HG03442 (cell line): Measurements from ENCODE around the gene C16orf96.
A peak's percentile ranks its signal among the peaks of the same experiment; 100 is the strongest.

Source experiments
- ATAC-seq: cut with Tn5 transposase; IDR thresholded peaks from one replicate; pipeline ENCODE4 v1.9.1; 2021; ENCODE audit warnings: mild to moderate bottlenecking, moderate library complexity; ENCODE audit not compliant: unreplicated experiment

C16orf96 gene

DNA sequence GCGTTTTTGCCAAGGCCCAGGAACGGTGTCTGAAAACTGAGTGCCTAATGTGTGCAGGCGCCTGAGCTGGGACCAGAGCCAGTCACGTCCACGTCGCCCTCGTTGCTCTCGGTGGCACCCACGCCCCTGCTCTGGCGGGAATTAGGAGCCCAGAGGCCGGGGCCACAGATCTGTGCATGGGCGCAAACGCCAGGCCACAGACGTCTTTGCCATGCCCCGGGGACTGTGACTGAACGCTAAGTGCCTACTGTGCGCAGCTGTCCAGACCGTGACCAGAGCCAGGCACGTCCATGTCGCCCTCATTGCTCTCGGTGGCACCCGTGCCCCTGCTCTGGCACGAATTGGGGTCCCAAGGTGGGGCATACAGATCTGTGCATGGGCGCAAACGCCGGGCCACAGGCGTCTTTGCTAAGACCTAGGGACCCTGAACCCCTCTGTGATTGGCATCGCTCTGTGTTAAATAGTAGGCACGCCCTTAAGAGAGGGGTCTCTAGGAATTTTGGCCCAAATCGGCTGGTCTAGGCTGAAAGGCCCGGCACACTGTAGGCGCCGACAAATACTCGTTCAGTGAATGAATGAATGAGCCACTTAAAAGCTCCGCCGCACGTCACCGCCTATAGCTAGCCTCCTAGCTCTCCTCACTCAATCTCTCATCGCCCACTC, 59.4 kb downstream of the C16orf96 start:
- ATAC-seq, result no peak

DNA sequence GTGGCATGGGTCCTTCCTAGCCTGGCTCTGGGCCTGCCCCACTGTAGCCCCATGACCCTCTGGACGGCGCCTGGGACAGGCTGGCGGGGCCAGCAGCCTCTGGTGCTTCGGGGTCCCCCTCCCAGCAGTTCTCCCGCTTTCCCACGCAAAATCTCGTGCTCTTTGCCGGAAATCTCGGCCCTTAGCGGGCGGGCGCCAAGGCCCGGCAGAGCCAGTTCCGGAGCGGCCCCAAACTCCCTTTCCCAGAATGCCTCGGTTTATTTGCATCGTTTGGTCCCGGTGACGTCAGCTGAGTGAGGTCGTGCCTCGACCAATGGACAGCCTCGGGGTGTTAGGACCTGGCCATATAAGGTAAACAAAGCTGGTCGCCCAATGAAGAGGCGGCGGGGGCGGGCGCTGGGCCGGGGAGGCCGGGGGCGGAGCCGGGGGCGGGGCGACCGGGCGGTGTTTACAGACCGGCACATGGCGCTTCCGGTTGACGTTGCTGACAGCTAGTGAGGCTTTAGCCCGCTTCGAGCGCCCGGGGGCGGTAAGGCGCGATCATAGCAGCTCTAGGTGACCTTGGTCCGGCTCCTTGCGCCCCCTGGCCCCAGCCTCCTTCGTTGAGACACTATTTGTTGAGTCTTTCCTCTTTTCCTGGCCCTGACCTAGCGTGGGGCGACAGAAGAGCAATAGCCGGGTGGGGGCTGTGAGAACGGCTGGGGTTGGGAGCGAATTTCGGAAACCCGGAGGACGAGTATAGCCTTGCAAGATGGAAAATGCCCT, 60.1 kb downstream of the C16orf96 start:
- peak; percentile 74 for ATAC-seq

- no peak for ATAC-seq
Observed at GRCh38 chr16:4617880-4618279, 61.7 kb downstream of the C16orf96 start.

DNA sequence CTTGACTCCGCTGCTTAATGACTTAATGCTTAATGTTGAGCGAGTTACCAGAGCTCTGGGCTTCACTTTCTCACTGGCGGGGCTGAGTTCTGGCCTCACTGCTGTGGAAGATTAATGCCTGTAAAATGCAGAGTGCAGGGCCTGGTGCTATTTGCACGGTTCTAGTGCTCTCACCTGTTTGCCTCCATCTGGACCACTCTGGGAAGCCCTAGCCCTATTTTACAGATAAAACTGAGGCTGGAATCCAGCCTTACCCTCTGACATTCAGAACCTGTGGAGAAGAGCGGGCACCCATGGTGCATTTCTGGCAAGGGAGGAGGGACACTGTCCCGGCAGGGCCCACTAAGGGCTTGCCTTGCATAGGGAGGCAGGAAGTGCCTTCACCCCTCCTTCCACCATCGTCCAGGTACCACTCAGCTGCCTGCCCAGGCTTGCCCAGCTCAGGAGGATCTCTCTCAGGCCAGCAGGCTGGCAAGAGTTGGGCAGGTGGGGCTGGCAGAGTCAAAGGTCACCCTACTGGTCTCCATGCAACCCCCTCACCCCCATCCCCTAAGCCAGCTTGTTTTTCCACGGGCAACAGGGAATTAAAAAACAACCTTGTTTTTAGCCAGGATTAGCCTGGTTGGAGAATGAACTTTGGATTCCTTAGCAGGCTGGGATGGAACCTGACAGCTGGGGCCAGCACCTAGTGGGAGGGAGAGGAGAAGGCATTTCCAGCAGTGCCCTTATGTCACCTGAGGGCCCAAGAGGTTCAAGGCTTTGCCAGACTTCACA, 62.7 kb downstream of the C16orf96 start:
- ATAC-seq, result no peak

DNA sequence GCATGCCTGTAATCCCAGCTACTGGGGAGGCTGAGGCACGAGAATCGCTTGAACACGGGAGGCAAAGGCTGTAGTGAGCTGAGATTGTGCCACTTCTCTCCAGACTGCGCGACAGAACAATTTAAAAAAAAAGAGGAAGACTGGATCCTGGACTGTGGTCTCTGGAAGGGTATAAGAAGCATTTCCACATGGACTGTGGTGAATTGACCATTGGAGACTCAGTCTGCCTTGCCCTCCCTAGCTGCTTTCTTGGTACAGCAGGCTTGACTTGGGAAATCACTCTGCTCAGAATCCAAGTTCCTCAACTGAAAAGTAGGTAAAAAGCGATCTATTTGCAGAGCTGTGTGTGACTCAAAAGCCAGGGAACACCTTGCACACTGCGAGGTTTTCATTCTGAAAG, 67.5 kb downstream of the C16orf96 start:
- no peak for ATAC-seq

GRCh38 chr16:4624015-4624826, 68.1 kb downstream of the C16orf96 start, which contains the start of gene MGRN1:
Gene MGRN1, plus strand, starts transcription at chr16:4624826. Its CDS starts 135 bp downstream, at chr16:4624961.
- peak; percentile 70 for ATAC-seq

DNA sequence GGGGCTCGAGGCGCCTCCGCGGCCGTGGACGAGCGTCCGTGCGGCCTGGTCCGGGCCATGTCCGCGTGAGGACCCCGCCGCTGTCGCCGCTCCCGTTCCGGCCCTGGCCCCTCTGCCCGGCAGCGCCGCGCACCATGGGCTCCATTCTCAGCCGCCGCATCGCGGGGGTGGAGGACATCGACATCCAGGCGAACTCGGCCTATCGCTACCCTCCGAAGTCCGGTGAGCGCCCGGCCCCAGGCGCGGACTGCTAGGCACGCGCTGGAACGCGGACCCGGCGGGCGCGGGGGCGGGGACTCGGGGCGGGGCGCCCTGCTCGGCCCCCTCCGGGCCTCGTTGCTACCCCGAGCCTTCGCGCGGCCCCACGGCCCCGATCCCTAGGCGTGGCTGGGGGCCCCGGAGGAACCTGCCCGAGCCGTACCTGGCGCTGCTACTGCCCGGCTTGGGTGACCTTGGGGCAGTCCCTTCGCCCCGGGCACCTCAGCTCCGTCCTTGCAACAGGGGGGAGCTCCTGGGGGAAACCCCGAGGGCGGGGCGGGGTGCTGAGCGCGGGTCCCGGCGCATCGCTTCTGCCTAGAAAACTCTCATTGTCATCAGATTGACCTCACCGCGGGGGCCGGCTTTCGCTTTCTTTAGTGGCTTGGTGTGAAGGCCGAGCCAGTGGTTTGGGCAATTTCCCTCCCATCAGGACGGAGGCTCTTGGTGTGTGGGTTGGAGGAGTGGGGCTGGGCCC, 68.9 kb downstream of the C16orf96 start:
- peak; percentile 45 for ATAC-seq

DNA sequence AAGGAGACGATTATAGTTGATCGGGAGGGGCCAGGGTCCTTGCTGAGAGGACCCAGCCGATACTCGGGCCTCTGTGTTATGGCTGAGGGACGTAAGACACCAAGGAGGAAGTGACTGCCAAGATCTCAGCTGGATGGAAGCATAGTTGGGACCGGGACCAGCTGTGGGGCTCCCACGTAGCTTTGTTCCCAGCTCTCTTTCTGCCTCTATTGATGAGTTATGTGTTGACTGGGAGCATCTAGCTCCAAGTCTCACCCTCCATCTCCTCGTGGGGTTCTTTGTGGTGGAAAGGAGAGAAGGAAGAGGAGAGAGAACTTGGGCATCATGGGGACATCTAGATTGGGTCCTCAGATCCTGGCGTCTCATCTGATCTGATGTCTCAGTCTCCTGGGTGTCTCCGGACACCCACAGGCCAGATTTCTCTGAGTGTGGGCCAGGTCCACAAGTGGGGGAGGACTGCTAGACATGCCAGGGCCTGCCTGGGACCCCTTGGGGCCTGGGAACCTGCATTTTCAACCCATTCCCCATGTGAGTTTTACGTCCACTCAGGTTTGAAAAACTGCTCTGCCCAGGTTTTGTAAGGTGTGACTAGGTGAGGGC, 69.5 kb downstream of the C16orf96 start:
- no peak for ATAC-seq

DNA sequence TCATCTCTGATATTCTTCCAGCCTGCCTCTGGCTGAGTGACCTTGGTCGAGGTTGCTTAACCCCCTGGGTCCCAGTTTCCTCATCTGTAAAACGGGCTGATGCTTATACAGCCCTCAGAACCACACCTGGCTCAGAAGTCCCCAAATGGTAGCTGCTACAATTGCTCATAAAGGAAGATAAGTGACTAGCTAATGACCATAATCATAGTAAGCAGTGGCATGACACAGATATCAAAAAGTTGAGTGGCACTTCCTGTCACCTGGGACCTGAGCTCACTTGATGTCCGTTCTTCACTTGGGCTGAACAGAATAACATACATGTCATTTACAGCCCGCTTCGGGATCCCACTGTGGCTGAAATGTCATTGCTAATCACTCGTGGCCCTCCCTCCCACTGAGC, 70.3 kb downstream of the C16orf96 start:
- no peak for ATAC-seq

GRCh38 chr16:4628283-4628682, 72.1 kb downstream of the C16orf96 start:
- no peak for ATAC-seq

DNA sequence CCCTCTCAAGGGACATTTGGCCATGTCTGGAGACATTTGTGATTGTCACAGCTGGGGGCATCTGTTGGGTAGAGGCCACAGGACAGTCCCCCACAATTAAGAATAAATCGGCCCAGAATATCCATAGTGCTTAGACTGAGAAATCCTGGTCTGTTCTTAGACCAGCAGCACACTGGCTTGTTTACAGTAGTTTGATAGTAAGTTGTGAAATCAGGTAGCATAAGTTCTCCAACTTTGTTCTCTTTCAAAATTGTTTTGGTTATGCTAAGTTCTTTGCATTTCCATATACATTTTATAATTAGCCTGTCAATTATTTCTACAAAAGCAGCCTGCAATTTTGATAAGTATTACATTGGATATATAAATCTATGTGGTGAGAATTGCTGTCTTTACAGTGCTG, 75.3 kb downstream of the C16orf96 start:
- no peak for ATAC-seq

DNA sequence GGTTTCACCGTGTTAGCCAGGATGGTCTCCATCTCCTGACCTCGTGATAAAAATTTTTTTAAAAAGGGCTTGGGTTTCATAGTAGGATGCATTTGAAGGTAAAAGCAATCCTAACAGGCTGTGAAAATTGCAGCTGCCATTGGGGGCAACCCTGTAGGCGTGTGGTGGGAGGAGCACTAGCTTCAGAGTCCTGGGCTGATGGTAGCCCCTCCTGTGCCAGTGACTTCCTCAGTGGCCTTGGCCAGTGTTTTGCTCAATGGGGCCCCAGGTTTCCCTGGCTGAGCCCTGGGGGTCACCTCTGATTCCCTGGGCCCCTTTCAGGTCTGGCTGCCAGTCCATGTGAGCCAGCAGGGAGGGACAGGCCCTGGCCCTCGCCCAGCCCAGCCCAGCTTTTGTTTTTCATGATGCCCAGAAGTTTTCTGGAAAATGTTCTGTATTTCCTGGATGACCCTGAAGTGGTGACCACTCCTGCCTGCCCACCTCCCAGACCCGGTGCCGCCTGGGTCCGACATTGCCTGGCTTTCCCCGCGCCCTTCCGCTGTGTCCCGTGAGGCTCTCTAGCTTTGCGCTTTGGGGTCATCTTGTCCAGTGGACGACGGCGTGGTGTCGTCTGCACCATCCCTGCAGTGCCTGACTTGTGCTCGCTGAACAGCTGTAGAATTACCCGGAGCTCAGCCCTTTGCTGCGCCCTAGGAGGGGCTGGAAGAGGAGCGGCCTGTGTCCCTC, 77.9 kb downstream of the C16orf96 start:
- ATAC-seq, result no peak

- ATAC-seq, result no peak
Observed at GRCh38 chr16:4634768-4635167, 78.6 kb downstream of the C16orf96 start.

GRCh38 chr16:4636196-4636595, 80.1 kb downstream of the C16orf96 start:
- no peak for ATAC-seq

DNA sequence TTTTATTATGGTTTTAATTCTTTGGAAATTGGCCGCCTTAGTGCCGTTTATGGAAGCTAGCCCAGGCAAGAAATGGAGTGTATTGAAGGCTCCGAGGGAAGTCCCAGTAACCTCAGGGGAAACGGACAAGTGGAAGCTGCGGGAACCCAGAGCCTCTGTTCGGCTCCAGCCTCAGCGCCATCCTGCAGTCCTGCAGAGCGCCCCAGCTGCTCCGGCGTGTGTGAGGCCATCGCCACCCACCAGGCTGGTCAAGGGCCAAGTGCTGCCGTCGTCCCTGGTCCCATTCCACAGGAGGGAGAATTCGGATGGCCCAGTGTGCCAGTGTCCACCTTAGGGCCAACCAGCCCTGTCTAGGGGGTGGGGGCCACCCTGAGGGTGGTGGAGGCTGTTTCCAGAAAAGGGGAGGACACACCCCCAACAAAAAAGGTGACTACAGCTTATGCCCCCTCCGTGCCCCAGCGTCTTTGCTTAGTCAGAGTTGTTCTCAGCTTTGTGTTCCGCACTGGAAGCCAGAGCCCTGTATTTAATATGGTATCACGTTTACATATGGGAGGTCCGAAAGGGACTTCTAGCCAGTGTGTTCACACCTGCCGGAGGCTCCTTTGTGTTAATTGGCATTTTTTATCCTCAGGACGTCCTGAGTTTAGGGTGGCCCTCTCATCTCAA, 81.5 kb downstream of the C16orf96 start:
- no peak for ATAC-seq

GRCh38 chr16:4639899-4640509, 83.9 kb downstream of the C16orf96 start:
- ATAC-seq, result no peak

DNA sequence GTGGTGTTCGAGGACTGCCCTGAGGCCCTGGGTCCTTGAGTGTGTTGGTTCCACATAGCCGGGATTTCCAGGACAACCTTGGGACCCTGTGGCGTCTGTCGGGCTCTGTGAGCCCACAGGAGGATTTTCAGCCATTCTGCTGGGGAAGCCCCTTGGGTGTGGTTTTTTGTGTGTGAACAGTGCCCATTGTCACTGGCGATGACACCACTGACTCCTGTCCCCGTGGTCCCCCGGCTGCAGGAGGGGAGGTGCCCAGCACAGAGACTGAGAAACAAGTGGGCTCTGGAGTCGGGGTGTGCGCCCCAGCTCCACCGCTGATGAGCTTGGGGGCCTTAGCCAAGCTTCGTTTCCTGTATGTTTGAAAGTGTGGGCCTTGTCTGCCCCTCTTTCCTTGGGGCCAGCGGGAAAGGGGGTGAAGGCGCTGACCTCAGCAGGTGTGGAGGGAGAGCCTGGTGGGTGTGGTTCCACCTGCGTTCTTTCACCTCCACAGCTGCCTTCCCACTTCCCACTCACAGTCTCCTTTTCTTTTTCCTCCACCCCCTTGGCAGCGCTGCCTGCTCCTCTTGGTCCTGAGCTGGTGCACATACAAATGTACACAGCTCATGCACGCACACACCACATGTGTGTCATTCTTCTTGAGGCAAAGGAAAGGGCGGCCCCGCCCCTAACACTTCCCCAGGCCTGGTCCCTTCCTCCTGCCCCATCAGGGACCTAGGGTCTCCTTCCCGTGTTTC, 84.6 kb downstream of the C16orf96 start:
- no peak for ATAC-seq

- no peak for ATAC-seq
Observed at GRCh38 chr16:4641306-4641687, 85.2 kb downstream of the C16orf96 start.
